ENCODE results near the gene OR1L4.

OR1L4 gene, protein sequence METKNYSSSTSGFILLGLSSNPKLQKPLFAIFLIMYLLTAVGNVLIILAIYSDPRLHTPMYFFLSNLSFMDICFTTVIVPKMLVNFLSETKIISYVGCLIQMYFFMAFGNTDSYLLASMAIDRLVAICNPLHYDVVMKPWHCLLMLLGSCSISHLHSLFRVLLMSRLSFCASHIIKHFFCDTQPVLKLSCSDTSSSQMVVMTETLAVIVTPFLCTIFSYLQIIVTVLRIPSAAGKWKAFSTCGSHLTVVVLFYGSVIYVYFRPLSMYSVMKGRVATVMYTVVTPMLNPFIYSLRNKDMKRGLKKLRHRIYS

DNA sequence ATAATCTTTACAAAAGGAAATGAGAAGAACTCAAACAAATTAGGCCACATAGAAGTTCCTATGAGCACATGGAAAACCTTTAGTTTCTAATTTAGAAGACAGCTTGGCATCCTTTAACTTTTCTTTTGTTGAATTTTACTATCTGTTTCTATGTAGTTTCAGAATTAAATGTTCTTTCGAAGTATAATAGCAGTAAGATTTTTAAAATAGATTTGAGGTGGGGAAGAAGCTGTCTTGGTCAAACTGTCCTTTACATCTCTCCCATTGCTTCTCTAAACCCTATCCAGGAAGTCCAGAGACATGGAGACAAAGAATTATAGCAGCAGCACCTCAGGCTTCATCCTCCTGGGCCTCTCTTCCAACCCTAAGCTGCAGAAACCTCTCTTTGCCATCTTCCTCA lies at the start of gene OR1L4:
Gene OR1L4 (plus strand): TSS at position 301 of the 400 bp plus-strand sequence. CDS start 0 bp downstream, at position 301.
- in situ Hi-C loops (cut with HindIII; ENCODE audit: low pct_unique_long_range_greater_than_20kb, low sequenced_read_pairs) = no loop called here
- no peak for TF ChIP-seq JUND (IDR thresholded peaks at IDR 0.05; ENCODE audit: low read depth)
- no peak for DNase-seq (ENCODE audit: low read depth in 1 of 2, low spot score in 1 of 2)

DNA sequence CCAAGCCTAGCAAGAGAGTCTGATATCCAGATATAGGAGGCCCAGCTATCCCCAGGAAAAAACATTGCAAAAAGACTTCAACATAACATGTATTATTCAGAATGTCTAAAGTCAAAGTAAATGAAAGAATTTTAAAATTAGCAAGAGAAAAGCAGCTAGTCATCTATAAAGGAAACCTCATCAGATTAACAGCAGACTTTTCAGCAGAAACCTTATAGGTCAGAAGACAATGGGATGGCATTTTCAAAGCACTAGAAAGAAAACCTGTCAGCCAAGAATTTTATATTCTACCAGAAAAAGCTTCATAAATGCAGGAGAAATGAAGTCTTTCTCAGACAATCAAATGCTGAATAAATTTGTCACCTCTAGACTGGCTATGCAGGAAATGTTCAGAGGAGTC lies 38.9 kb upstream of the OR1L4 start:
- no peak for TF ChIP-seq JUND (IDR thresholded peaks at IDR 0.05; ENCODE audit: low read depth)
- in situ Hi-C loops (cut with HindIII; ENCODE audit: low pct_unique_long_range_greater_than_20kb, low sequenced_read_pairs) = no loop called here
- no peak for DNase-seq (ENCODE audit: low read depth in 1 of 2, low spot score in 1 of 2)

DNA sequence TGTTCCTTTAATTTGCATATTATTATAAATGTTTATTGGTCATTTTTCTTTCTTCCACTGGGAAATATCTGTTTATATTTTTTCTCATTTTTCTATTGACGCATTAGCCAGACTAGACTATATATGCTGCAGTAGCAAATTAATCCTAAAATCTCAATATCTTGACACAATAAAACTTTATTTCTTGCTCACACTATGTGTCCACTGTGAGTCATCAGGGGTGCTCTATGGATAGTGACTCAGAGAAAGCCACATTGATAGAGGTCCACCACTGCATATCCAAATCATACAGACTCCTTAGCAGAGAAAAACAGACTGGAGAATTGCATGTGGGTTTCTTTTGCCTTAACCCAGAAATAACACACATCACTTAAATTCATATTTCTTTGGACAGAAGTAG lies 28.1 kb upstream of the OR1L4 start:
- TF ChIP-seq JUND (IDR thresholded peaks at IDR 0.05; ENCODE audit: low read depth) = no peak
- in situ Hi-C loops (cut with HindIII; ENCODE audit: low pct_unique_long_range_greater_than_20kb, low sequenced_read_pairs) = no loop called here
- no peak for DNase-seq (ENCODE audit: low read depth in 1 of 2, low spot score in 1 of 2)

DNA sequence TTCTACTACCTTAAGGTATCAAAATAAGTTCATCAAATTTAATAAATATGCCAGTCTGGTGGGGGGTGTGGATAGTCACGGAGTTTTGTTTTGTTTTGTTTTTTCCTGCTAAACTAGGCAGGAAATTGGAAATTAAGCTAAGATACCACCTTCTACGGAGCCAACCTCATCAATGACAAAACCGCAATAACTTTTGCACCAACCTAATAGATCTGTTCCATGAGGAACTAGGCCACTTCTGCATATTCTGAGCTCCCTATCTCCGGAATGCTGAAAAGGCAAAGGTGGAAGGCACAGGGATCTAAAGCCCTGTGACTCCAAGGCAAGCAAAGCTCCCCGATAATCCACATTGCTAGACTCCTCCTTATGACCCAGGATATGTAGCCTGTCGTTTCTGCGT lies 5.8 kb upstream of the OR1L4 start:
- in situ Hi-C loops (cut with HindIII; ENCODE audit: low pct_unique_long_range_greater_than_20kb, low sequenced_read_pairs) = no loop called here
- TF ChIP-seq JUND (IDR thresholded peaks at IDR 0.05; ENCODE audit: low read depth) = no peak
- DNase-seq (ENCODE audit: low read depth in 1 of 2, low spot score in 1 of 2) = no peak

DNA sequence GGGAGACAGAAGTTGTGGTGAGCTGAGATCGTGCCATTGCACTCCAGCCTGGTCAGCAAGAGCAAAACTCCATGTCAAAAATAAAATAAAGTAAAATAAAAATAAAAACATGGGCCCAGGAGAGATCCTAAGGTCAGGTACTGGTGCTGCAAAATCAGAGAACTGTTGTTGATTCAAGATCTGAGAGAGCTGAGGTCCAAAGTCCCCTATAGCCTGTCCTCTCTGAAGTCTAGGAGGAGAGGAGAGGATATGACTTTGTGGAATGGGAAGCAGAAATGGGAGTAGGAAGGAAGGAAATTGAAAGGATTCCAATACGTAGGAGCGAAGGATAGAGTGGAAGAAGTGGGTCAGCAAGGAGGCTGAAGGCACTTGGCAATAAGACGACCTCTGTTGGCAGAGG lies 4.6 kb upstream of the OR1L4 start:
- in situ Hi-C loops (cut with HindIII; ENCODE audit: low pct_unique_long_range_greater_than_20kb, low sequenced_read_pairs) = no loop called here
- no peak for TF ChIP-seq JUND (IDR thresholded peaks at IDR 0.05; ENCODE audit: low read depth)

DNA sequence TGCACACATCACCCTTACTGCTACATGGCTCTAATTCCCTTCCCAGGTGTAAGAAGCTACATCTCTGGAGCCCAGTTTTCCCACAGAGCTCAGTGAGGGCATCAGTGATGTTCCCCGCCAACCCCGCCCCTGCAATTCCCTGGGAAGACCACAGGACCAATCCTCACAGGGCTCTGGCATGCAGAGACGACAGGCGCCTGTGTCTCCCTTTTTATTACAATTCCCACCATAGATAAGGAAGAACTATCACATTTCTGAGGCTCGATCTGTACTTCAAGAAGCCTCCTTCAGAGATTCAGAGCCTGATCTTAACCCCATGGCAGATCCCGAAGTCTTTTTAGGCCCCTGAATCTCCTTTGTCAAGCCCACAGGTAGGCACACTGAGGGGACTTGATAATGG lies 18.2 kb downstream of the OR1L4 start, which contains the start of gene OR1L6:
Gene OR1L6 (plus strand): TSS at position 301 of the 400 bp plus-strand sequence. CDS start 7,545 bp downstream, outside the sequence.
- no peak for TF ChIP-seq JUND (IDR thresholded peaks at IDR 0.05; ENCODE audit: low read depth)
- in situ Hi-C loops (cut with HindIII; ENCODE audit: low pct_unique_long_range_greater_than_20kb, low sequenced_read_pairs) = no loop called here
- DNase-seq (ENCODE audit: low read depth in 1 of 2, low spot score in 1 of 2) = no peak

More for the DNA sequence above, 4.6 kb upstream of the OR1L4 start:
- DNase-seq (ENCODE audit: low read depth in 1 of 2, low spot score in 1 of 2) = peak in 1 of 2 experiments; percentile 7

DNA sequence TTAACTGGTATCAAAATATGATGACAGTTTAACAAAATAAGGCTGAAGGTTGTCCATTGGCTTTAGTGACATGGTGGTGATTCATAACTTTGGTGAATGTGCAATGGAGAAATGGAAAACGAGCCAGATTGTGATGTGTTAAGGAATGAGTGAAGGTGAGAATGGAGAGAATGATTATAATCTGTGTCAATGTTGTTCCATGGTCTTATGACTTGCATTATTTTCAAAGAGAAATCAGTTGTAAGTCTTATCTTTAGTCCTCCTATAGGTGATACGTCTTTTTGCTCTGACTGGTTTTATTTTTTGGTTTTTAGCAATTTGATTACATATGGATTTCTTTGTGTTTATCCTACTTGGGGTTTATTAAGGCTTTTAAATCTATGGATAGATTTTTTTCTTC lies 31.0 kb downstream of the OR1L4 start:
- DNase-seq (ENCODE audit: low read depth in 1 of 2, low spot score in 1 of 2) = no peak
- in situ Hi-C loops (cut with HindIII; ENCODE audit: low pct_unique_long_range_greater_than_20kb, low sequenced_read_pairs) = no loop called here

DNA sequence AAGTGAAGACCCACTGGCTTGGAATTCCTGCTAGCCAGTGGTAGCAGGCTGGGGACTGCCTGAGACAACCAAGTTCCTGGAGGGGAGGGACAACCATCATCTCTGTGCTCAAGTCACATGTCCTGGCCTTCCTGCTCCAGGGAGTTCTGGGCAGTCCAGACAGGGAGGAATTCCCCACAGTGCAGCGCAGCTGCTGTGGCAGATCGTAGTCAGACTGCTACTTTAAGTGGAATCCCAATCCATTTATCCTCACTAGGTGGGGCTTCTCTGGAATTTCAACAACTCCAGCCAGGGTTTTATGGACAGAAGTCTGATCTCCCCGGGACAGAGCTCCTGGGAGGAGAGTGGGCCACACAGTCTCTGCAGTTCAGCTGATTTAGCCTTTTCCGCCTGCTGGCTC lies 44.0 kb downstream of the OR1L4 start:
- no peak for DNase-seq (ENCODE audit: low read depth in 1 of 2, low spot score in 1 of 2)
- TF ChIP-seq JUND (IDR thresholded peaks at IDR 0.05; ENCODE audit: low read depth) = no peak
- in situ Hi-C loops (cut with HindIII; ENCODE audit: low pct_unique_long_range_greater_than_20kb, low sequenced_read_pairs) = no loop called here

More for the DNA sequence above, 31.0 kb downstream of the OR1L4 start:
- no peak for TF ChIP-seq JUND (IDR thresholded peaks at IDR 0.05; ENCODE audit: low read depth)
